Measurements from ENCODE around the gene COX7B2. TPM values are rescaled to one million over a fixed set of nuclear protein-coding genes. Genes with fewer than 3 reads are reported as not detected.

Gene COX7B2
- total RNA-seq, 1 donor from 2014 or later = not detected

DNA sequence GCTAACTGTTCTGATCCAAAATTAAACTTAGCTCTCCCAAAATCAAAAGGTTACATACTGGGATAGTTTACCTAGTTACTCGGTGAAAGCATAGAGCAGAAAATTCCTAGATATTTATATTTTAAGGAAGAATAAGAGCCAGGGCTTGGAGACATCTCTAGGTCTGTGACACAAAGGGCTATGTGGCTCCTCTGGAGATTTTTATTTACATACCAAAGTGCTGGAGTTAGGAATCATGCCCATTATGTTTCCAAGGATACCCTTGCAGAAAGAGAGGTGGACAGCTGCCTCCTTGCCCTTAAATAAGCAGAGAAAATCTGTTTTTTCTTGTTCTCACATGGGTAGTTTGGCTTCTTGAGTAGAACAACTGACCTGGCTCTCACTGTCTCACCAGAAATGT, 9.0 kb downstream of the COX7B2 start:
- H3K27ac ChIP-seq = no peak overlapping the region
- H3K27me3 ChIP-seq (ENCODE audit: low read depth) = no peaks in the 10 kb centered on the region
- intact Hi-C loops (cut with DNase I) = no loop called here
- TF ChIP-seq CTCF (IDR thresholded peaks at IDR 0.05) = no peak
- no peaks in the 10 kb centered on the region for H3K4me1 ChIP-seq
- DNase-seq (no peak), ATAC-seq (no peak)
- no peaks in the 10 kb centered on the region for H3K9me3 ChIP-seq
- no peak overlapping the region for H3K4me3 ChIP-seq
- no peaks in the 10 kb centered on the region for H3K36me3 ChIP-seq

DNA sequence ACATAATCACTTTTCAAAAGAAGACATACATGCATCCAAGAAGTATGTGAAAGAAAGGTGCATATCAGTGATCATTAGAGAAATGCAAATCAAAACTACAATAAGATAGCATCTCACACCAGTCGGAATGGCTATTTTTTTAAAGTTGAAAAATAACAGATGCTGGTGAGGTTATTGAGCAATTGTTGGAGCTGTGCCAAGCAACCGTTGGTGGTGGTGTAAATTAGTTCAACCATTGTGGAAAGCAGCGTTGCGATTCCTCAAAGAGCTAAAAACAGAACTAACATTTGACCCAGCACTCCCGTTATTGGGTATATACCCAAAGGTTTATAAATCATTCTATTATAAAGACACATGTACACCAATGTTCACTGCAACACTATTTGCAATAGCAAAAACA, 14.2 kb downstream of the COX7B2 start:
- DNase-seq (no peak), ATAC-seq (no peak)
- Histone ChIP-seq H3K4me1 (no peaks in the 10 kb centered on the region), H3K36me3 (no peaks in the 10 kb centered on the region), H3K27ac (no peak overlapping the region), H3K4me3 (no peak overlapping the region), H3K9me3 (no peaks in the 10 kb centered on the region), H3K27me3 (ENCODE audit: low read depth) (no peaks in the 10 kb centered on the region)
- no peak for TF ChIP-seq CTCF (IDR thresholded peaks at IDR 0.05)
- intact Hi-C loops (cut with DNase I) = no loop called here

DNA sequence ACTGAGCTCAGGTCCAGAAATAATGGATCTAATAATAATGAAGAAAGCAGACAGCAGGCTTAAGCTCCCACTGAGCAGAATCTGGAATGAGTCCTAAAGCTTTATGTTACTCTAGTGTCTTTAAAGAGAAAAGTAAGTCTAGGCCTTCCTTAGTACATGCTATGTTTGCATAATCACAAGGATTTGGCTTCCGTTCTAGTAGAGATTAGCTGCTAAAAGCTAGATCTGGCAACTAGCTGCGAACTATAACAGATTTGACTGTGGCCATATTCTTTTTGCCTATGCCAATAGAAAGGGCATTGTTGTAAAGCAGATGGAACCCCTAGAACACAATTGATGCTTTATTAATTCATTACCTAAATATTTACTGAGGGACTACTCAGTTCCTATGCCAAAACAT, 19.0 kb downstream of the COX7B2 start:
- no peaks in the 10 kb centered on the region for H3K4me1 ChIP-seq
- no peak overlapping the region for H3K4me3 ChIP-seq
- H3K36me3 ChIP-seq = no peaks in the 10 kb centered on the region
- no peaks in the 10 kb centered on the region for H3K9me3 ChIP-seq
- DNase-seq (no peak), ATAC-seq (no peak)
- TF ChIP-seq CTCF (IDR thresholded peaks at IDR 0.05) = no peak
- no peak overlapping the region for H3K27ac ChIP-seq
- intact Hi-C loops (cut with DNase I) = no loop called here
- H3K27me3 ChIP-seq (ENCODE audit: low read depth) = no peaks in the 10 kb centered on the region

GRCh38 chr4:46889410-46889809, 19.6 kb downstream of the COX7B2 start:
- no peaks in the 10 kb centered on the region for H3K9me3 ChIP-seq
- H3K27ac ChIP-seq = no peak overlapping the region
- ATAC-seq (no peak), DNase-seq (no peak)
- H3K36me3 ChIP-seq = no peaks in the 10 kb centered on the region
- intact Hi-C loops (cut with DNase I) = no loop called here
- no peaks in the 10 kb centered on the region for H3K27me3 ChIP-seq (ENCODE audit: low read depth)
- no peak for TF ChIP-seq CTCF (IDR thresholded peaks at IDR 0.05)
- H3K4me3 ChIP-seq = no peak overlapping the region
- H3K4me1 ChIP-seq = no peaks in the 10 kb centered on the region

DNA sequence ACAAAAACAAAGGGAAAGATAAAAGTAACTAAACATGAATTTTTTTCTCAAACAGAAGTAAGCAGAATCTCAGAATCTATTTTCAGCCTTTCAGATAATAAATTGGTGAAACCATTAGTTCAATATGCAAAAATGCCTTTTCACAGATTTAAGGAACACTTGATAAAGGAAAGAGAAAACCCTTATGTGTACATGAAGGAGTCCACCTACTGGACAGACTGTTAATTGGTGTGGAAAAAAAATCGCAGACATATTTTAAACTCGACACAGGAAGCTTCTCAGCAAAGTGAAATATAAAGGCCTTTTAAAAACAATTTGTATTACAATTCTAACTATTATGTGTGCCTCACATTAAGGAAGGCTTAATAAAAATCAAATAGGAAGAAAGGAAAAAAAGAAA, 22.3 kb downstream of the COX7B2 start:
- no peaks in the 10 kb centered on the region for H3K4me1 ChIP-seq
- no peak overlapping the region for H3K27ac ChIP-seq
- DNase-seq (no peak), ATAC-seq (no peak)
- H3K4me3 ChIP-seq = no peak overlapping the region
- no peaks in the 10 kb centered on the region for H3K27me3 ChIP-seq (ENCODE audit: low read depth)
- TF ChIP-seq CTCF (IDR thresholded peaks at IDR 0.05) = no peak
- H3K9me3 ChIP-seq = no peaks in the 10 kb centered on the region
- intact Hi-C loops (cut with DNase I) = no loop called here
- no peaks in the 10 kb centered on the region for H3K36me3 ChIP-seq

GRCh38 chr4:46878641-46879040, 30.4 kb downstream of the COX7B2 start:
- no peak for ATAC-seq
- Histone ChIP-seq H3K36me3 (no peaks in the 10 kb centered on the region), H3K9me3 (no peaks in the 10 kb centered on the region), H3K4me3 (no peak overlapping the region), H3K27ac (no peak overlapping the region), H3K4me1 (no peaks in the 10 kb centered on the region), H3K27me3 (ENCODE audit: low read depth) (no peaks in the 10 kb centered on the region)
- TF ChIP-seq CTCF (IDR thresholded peaks at IDR 0.05) = no peak
- DNase-seq = no peak
- intact Hi-C loops (cut with DNase I) = no loop called here
